Frontal cortex (tissue), 4 donors: Measurements from ENCODE around the gene CDK8. TPM values are rescaled to one million over a fixed set of nuclear protein-coding genes. Genes with fewer than 3 reads are reported as not detected.

Experiments used
- DNase-seq, 2 donors: peaks; one replicate each; pipeline ENCODE4 v3.0.0; 2012; ENCODE audit warnings: low spot score in 2 of 2
- FAIRE-seq: peaks from 2 replicates; lab custom pipeline; 2012; peaks lifted over from hg19 to GRCh38; lab: Jason Lieb, UNC
- total RNA-seq: library from RNA; depleted of rRNA; stranded (reverse); fragments of >200 nt; gene quantifications from one replicate; pipeline ENCODE4 v1.2.3, GENCODE V29; 2014
- donor health status: control.
- donor health status: control.
- donor health status: control.

The CDK8 gene
- total RNA-seq = 59.9 TPM

- FAIRE-seq (no peak), DNase-seq (peak; percentile 79 to 87)
These were observed at the start of gene CDK8 for GRCh38 chr13:26253787-26254582. Gene CDK8 (plus strand): TSS chr13:26254129. CDS start chr13:26254642, 513 bp downstream.

GRCh38 chr13:26208287-26208686, 45.6 kb upstream of the CDK8 start:
- DNase-seq = no peak
- no peak for FAIRE-seq

- no peak for DNase-seq
- FAIRE-seq = no peak
These were observed 40.6 kb upstream of the CDK8 start for GRCh38 chr13:26213345-26213744.

GRCh38 chr13:26213982-26214381, 39.9 kb upstream of the CDK8 start:
- no peak for DNase-seq
- no peak for FAIRE-seq

- DNase-seq (no peak), FAIRE-seq (no peak)
These were observed 37.9 kb upstream of the CDK8 start for GRCh38 chr13:26216042-26216441.

- FAIRE-seq (no peak), DNase-seq (no peak)
These were observed 34.2 kb upstream of the CDK8 start for GRCh38 chr13:26219726-26220125.

- FAIRE-seq = no peak
- DNase-seq = no peak
These were observed 33.4 kb upstream of the CDK8 start for GRCh38 chr13:26220575-26220974.

GRCh38 chr13:26221399-26221720, 32.6 kb upstream of the CDK8 start:
- no peak for FAIRE-seq
- DNase-seq = no peak

- no peak for FAIRE-seq
- peak; percentile 87 to 94 for DNase-seq
These were observed 32.0 kb upstream of the CDK8 start, which contains the start of gene RNF6 for GRCh38 chr13:26221721-26222519. Gene RNF6 (minus strand): TSS chr13:26222314. CDS start chr13:26219649, 2,665 bp downstream.

- FAIRE-seq (no peak), DNase-seq (no peak)
These were observed 31.3 kb upstream of the CDK8 start for GRCh38 chr13:26222520-26223046.

GRCh38 chr13:26225896-26226617, 27.9 kb upstream of the CDK8 start:
- no peak for DNase-seq
- FAIRE-seq = no peak

GRCh38 chr13:26227166-26227971, 26.6 kb upstream of the CDK8 start:
- DNase-seq (no peak), FAIRE-seq (no peak)

GRCh38 chr13:26228096-26228495, 25.8 kb upstream of the CDK8 start:
- FAIRE-seq (no peak), DNase-seq (no peak)

GRCh38 chr13:26229080-26229615, 24.8 kb upstream of the CDK8 start:
- no peak for DNase-seq
- no peak for FAIRE-seq

GRCh38 chr13:26230703-26231102, 23.2 kb upstream of the CDK8 start:
- DNase-seq (no peak), FAIRE-seq (no peak)

GRCh38 chr13:26236296-26236695, 17.6 kb upstream of the CDK8 start:
- FAIRE-seq (no peak), DNase-seq (no peak)

- no peak for FAIRE-seq
These were observed 7.8 kb upstream of the CDK8 start for GRCh38 chr13:26246154-26246553.

GRCh38 chr13:26247011-26247410, 6.9 kb upstream of the CDK8 start:
- DNase-seq (no peak), FAIRE-seq (no peak)

More at GRCh38 chr13:26246154-26246553, 7.8 kb upstream of the CDK8 start:
- no peak for DNase-seq

- FAIRE-seq (no peak), DNase-seq (no peak)
These were observed 6.3 kb upstream of the CDK8 start for GRCh38 chr13:26247608-26248007.
